ENCODE results near the gene R3HDM1.
"Not testable (repeated sequence)": the region's sequence is repeated elsewhere in the genome, so short reads cannot be mapped to it uniquely, and the experiment has no call there.

DNA sequence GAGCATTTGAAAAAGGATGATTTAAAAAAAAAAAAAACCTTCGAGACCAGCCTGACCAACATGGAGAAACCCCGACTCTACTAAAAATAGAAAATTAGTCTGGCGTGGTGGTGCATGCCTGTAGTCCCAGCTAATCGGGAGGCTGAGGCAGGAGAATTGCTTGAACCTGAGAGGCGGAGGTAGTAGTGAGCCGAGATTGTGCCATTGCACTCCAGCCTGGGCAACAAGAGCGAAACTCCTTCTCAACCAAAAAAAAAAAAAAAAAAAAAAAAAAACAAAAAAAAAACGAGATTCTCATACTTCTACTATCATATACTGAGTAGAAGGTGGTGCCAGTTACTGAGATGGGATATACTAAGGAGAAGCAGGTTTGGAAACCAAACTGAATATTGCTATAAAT is 98.8 kb downstream of the R3HDM1 start:
- TF ChIP-seq, protein P1, sequence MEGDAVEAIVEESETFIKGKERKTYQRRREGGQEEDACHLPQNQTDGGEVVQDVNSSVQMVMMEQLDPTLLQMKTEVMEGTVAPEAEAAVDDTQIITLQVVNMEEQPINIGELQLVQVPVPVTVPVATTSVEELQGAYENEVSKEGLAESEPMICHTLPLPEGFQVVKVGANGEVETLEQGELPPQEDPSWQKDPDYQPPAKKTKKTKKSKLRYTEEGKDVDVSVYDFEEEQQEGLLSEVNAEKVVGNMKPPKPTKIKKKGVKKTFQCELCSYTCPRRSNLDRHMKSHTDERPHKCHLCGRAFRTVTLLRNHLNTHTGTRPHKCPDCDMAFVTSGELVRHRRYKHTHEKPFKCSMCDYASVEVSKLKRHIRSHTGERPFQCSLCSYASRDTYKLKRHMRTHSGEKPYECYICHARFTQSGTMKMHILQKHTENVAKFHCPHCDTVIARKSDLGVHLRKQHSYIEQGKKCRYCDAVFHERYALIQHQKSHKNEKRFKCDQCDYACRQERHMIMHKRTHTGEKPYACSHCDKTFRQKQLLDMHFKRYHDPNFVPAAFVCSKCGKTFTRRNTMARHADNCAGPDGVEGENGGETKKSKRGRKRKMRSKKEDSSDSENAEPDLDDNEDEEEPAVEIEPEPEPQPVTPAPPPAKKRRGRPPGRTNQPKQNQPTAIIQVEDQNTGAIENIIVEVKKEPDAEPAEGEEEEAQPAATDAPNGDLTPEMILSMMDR (IDR thresholded peaks at IDR 0.05) = not testable (repeated sequence)
- TF ChIP-seq POLR2A (IDR thresholded peaks at IDR 0.05) = not testable (repeated sequence)
